H1 (cell line): ENCODE results near the gene IL12RB2. TPM values are rescaled to one million over a fixed set of nuclear protein-coding genes. Genes with fewer than 3 reads are reported as not detected.

Source experiments
- CTCF ChIA-PET: fragments of 300-600 bp; sonication (Branson Sonifier 250); formaldehyde crosslinking; loops from one replicate; lab custom pipeline; 2021; ENCODE audit not compliant: partially characterized antibody; lab: Charles Lee
- POLR2A ChIA-PET: fragments of 300-600 bp; sonication (Branson Sonifier 250); formaldehyde crosslinking; loops from one replicate; lab custom pipeline; 2021; ENCODE audit warnings: inconsistent platforms; ENCODE audit not compliant: partially characterized antibody; lab: Charles Lee
- DNase-seq, 2 experiments: peaks; one replicate each; pipeline versions ENCODE4 v3.0.0 to v3.0.0-alpha.2; 2010 to 2022; ENCODE audit warnings: low spot score in 2 of 2, low read depth in 1 of 2, mixed read lengths in 1 of 2
- FAIRE-seq: peaks from 2 replicates; lab custom pipeline; 2011; peaks lifted over from hg19 to GRCh38; lab: Jason Lieb, UNC
- H2AFZ ChIP-seq: 2 replicates; pipeline ENCODE4 v1.8.1; 2012; ENCODE audit warnings: low read length, inconsistent platforms
- H2AK5ac ChIP-seq: 2 replicates; pipeline ENCODE4 v1.6.1; 2013; ENCODE audit warnings: low read depth, low read length
- H2BK120ac ChIP-seq: replicated peaks from 2 replicates; pipeline ENCODE3; 2013; ENCODE audit warnings: low read depth, low read length, inconsistent platforms
- H2BK12ac ChIP-seq: 2 replicates; pipeline ENCODE4 v1.6.1; 2013; ENCODE audit warnings: low read depth, low read length
- H2BK15ac ChIP-seq: 2 replicates; pipeline ENCODE4 v1.6.1; 2013; ENCODE audit warnings: low read length
- H2BK20ac ChIP-seq: 2 replicates; pipeline ENCODE4 v1.6.1; 2013; ENCODE audit warnings: low read length
- H2BK5ac ChIP-seq: 2 replicates; pipeline ENCODE4 v1.6.1; 2013; ENCODE audit warnings: low read depth, low read length
- H3K14ac ChIP-seq: 2 replicates; pipeline ENCODE4 v1.6.1; 2013; ENCODE audit warnings: inconsistent platforms; ENCODE audit not compliant: insufficient read length
- H3K18ac ChIP-seq: 2 replicates; pipeline ENCODE4 v1.6.1; 2013; ENCODE audit warnings: low read length; ENCODE audit errors: extremely low read depth
- H3K23ac ChIP-seq: 2 replicates; pipeline ENCODE4 v1.6.1; 2013; ENCODE audit warnings: inconsistent platforms; ENCODE audit not compliant: insufficient read length
- H3K23me2 ChIP-seq: 2 replicates; pipeline ENCODE4 v1.6.1; 2013; ENCODE audit warnings: low read depth, low read length
- H3K27ac ChIP-seq: 2 replicates; pipeline ENCODE4 v1.6.1; 2011; ENCODE audit warnings: low read depth, low read length, inconsistent platforms
- H3K27me3 ChIP-seq, 4 experiments: replicated peaks in 1 of 4; 1 replicate in 1 of 4; 2 replicates in 3 of 4; pipeline versions ENCODE4 v1.6.1 to v1.8.1; 2011 to 2013; ENCODE audit warnings: low read length in 3 of 4, mild to moderate bottlenecking in 3 of 4, inconsistent platforms in 2 of 4, mixed read lengths in 2 of 4, moderate library complexity in 1 of 4; ENCODE audit not compliant: control insufficient read depth in 3 of 4, insufficient read depth in 3 of 4; ENCODE audit errors: extremely low read depth in 1 of 4
- H3K36me3 ChIP-seq, 4 experiments: 2 replicates each; pipeline versions ENCODE4 v1.6.1 to v1.8.1; 2011 to 2013; ENCODE audit warnings: mild to moderate bottlenecking in 4 of 4, low read length in 3 of 4, moderate library complexity in 2 of 4, control low read depth in 1 of 4, inconsistent platforms in 1 of 4; ENCODE audit not compliant: insufficient read depth in 4 of 4, control insufficient read depth in 2 of 4
- H3K4ac ChIP-seq: replicated peaks from 2 replicates; pipeline ENCODE3; 2013; ENCODE audit warnings: low read length, low read depth, mixed read lengths, inconsistent platforms; ENCODE audit not compliant: insufficient read length
- H3K4me1 ChIP-seq, 4 experiments: replicated peaks in 1 of 4; 1 replicate in 1 of 4; 2 replicates in 3 of 4; pipeline versions ENCODE4 v1.6.1 to v1.8.1; 2011 to 2013; ENCODE audit warnings: low read length in 3 of 4, inconsistent platforms in 2 of 4, mixed read lengths in 1 of 4; ENCODE audit not compliant: insufficient read depth in 4 of 4, control insufficient read depth in 3 of 4
- H3K4me2 ChIP-seq, 2 experiments: 2 replicates each; pipeline versions ENCODE4 v1.6.1 to v1.8.1; 2011 to 2013; ENCODE audit warnings: low read depth in 2 of 2, low read length in 2 of 2, control low read depth in 1 of 2, inconsistent platforms in 1 of 2, mild to moderate bottlenecking in 1 of 2; ENCODE audit not compliant: insufficient read depth in 1 of 2
- H3K4me3 ChIP-seq, 4 experiments: fragments of 200-600, 300-600 bp in 1 of 4; sonication (generic), shearing (Covaris generic), sonication (Bioruptor Twin) in 1 of 4; 2 replicates each; pipeline versions ENCODE4 v1.5.1 to v1.8.1; 2011 to 2016; ENCODE audit warnings: low read length in 4 of 4, low read depth in 3 of 4, control low read depth in 2 of 4, inconsistent platforms in 2 of 4, mild to moderate bottlenecking in 2 of 4, mixed read lengths in 1 of 4, moderate library complexity in 1 of 4; ENCODE audit not compliant: insufficient read depth in 2 of 4; ENCODE audit errors: extremely low read depth in 1 of 4
- H3K56ac ChIP-seq: replicated peaks from 2 replicates; pipeline ENCODE3; 2013; ENCODE audit warnings: low read depth, mild to moderate bottlenecking, mixed read lengths, low read length, inconsistent platforms; ENCODE audit not compliant: insufficient read length
- H3K79me1 ChIP-seq: 2 replicates; pipeline ENCODE4 v1.6.1; 2013; ENCODE audit warnings: low read depth, low read length, control low read depth
- H3K79me2 ChIP-seq, 2 experiments: 2 replicates each; pipeline versions ENCODE4 v1.6.1 to v1.8.1; 2012 to 2013; ENCODE audit warnings: low read length in 2 of 2, mild to moderate bottlenecking in 2 of 2, inconsistent platforms in 1 of 2; ENCODE audit not compliant: insufficient read depth in 2 of 2, control insufficient read depth in 1 of 2
- H3K9ac ChIP-seq, 4 experiments: replicated peaks in 1 of 4; 1 replicate in 1 of 4; 2 replicates in 3 of 4; pipeline versions ENCODE4 v1.6.1 to v1.8.1; 2011 to 2013; ENCODE audit warnings: low read depth in 3 of 4, low read length in 3 of 4, control low read depth in 2 of 4, mild to moderate bottlenecking in 2 of 4, moderate library complexity in 2 of 4, inconsistent platforms in 1 of 4; ENCODE audit errors: extremely low read depth in 1 of 4
- H3K9me3 ChIP-seq, 2 experiments: 2 replicates each; pipeline versions ENCODE4 v1.6.1 to v1.8.1; 2012 to 2013; ENCODE audit warnings: mild to moderate bottlenecking in 2 of 2, moderate library complexity in 2 of 2, control low read depth in 1 of 2, inconsistent platforms in 1 of 2, low read depth in 1 of 2, low read length in 1 of 2, mixed read lengths in 1 of 2; ENCODE audit not compliant: insufficient read depth in 2 of 2
- H4K20me1 ChIP-seq, 2 experiments: replicated peaks in 1 of 2; 2 replicates each; pipeline versions ENCODE3 to v1.8.1; 2011 to 2013; ENCODE audit warnings: inconsistent platforms in 2 of 2, low read length in 2 of 2, mild to moderate bottlenecking in 1 of 2; ENCODE audit not compliant: insufficient read depth in 2 of 2, control insufficient read depth in 1 of 2
- H4K5ac ChIP-seq: 2 replicates; pipeline ENCODE4 v1.6.1; 2013; ENCODE audit warnings: low read length, low read depth, mixed read lengths, inconsistent platforms; ENCODE audit not compliant: insufficient read length
- H4K8ac ChIP-seq: 2 replicates; pipeline ENCODE4 v1.8.0; 2013; ENCODE audit warnings: mild to moderate bottlenecking, moderate library complexity, low read length, inconsistent platforms; ENCODE audit not compliant: insufficient read depth; ENCODE audit errors: extremely low read depth
- H4K91ac ChIP-seq: replicated peaks from 2 replicates; pipeline ENCODE3; 2013; ENCODE audit warnings: low read length, mixed read lengths, inconsistent platforms; ENCODE audit not compliant: insufficient read length
- HDAC6 ChIP-seq: IDR thresholded peaks from one replicate; pipeline ENCODE4 v1.7.1; 2012; ENCODE audit warnings: low read depth, mild to moderate bottlenecking, inconsistent platforms, low read length, moderate library complexity
- POU5F1 ChIP-seq: IDR thresholded peaks from 2 replicates; pipeline ENCODE4 v1.6.1; 2011; ENCODE audit warnings: low read depth, mild to moderate bottlenecking, low read length, moderate library complexity
- WGBS, 2 experiments: shearing (Covaris generic) in 1 of 2; methylation state at CpG; one replicate each; pipeline versions ENCODE4 v1.1.6 to v1.1.7; 2013 to 2015; ENCODE audit warnings: low lambda C conversion rate in 2 of 2, mixed read lengths in 2 of 2, inconsistent platforms in 1 of 2, low coverage in 1 of 2, missing lambda C conversion rate in 1 of 2; ENCODE audit not compliant: insufficient replicate concordance in 2 of 2, insufficient coverage in 1 of 2, insufficient read length in 1 of 2; ENCODE audit errors: extremely low coverage in 1 of 2, missing lambda C conversion rate in 1 of 2; 5-methylcytosine and 5-hydroxymethylcytosine counted together
- polyA plus RNA-seq, 7 experiments: library from polyadenylated mRNA; depleted of rRNA in 3 of 7; stranded (reverse) in 5 of 7; unstranded in 2 of 7; fragments of >200 nt in 5 of 7; fragments of 200-250 nt in 2 of 7; gene quantifications; 1 replicate in 5 of 7; 2 replicates in 1 of 7; 4 replicates in 1 of 7; pipeline versions ENCODE4 v1.2.1 to v1.2.3, GENCODE V29; 2011 to 2013; ENCODE audit warnings: missing spikeins in 2 of 7, mixed read lengths in 2 of 7
- total RNA-seq: library from RNA; stranded (reverse); fragmentation: NEBNext Ultra II Directional; extraction: Animal tissue kit (Norgen Biotek cat#: 25700); gene quantifications from 2 replicates; pipeline ENCODE4 v1.2.1, GENCODE V29; 2021

Gene IL12RB2
- total and polyA plus RNA-seq, 2 of the 8 experiments (the other 6 are each of a cell fraction or from before 2014, with no cell fraction given) = 1.4 TPM

DNA sequence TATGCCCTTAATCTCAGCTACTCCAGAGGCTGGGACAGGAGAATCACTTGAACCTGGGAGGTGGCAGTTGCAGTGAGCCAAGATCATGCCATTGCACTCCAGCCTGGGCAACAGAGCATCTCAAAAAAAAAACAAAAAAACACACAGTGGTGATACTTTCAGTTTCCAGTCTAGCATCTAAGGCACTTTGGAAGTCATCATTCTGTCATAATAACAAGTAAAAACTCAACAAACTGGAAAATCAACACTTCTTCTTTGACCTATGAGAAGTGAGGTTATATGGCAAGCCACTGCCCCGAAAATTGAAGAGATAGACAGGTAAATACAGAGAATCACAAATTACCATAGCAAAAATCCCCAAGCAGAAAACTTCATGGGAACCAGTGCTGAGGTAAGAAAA, 51.9 kb downstream of the IL12RB2 start:
- Histone ChIP-seq H2BK12ac (no peak overlapping the region), H3K9ac (no peak overlapping the region), H3K23ac (no peak overlapping the region), H2AK5ac (no peak overlapping the region), H3K14ac (no peak overlapping the region), H3K18ac (no peak overlapping the region), H3K4me2 (no peak overlapping the region), H4K5ac (no peak overlapping the region), H4K8ac (no peak overlapping the region), H3K23me2 (no peaks in the 10 kb centered on the region), H3K79me2 (no peaks in the 10 kb centered on the region), H3K79me1 (no peaks in the 10 kb centered on the region), H4K20me1 (no peaks in the 10 kb centered on the region), H3K36me3 (no peaks in the 10 kb centered on the region), H3K56ac (no peak overlapping the region), H3K27me3 (no peaks in the 10 kb centered on the region), H2BK5ac (no peak overlapping the region), H3K4ac (no peak overlapping the region), H4K91ac (no peak overlapping the region), H3K27ac (no peak overlapping the region), H3K9me3 (no peaks in the 10 kb centered on the region), H2BK120ac (no peak overlapping the region), H3K4me1 (no peaks in the 10 kb centered on the region; a peak in 1 of 7 replicates), H2BK20ac (no peak overlapping the region), H2AFZ (no peak overlapping the region), H3K4me3 (no peak overlapping the region), H2BK15ac (no peak overlapping the region)
- ChIA-PET CTCF (interaction anchor here (1.3 to 5.3 kb wide), 2 partner anchors 13 to 138 kb away, joined by 4 to 38 read pairs; no protein-coding TSS in a partner anchor), POLR2A (no interaction called here)
- WGBS, 2 experiments = 92% methylated on average over 1 of the region's 1 CpG; no CpG with 5 or more reads in 1 of the 2 experiments
- TF ChIP-seq POU5F1 (no peak), HDAC6 (no peak)
- FAIRE-seq (no peak), DNase-seq (no peak)
